Nephron progenitor cell (in vitro differentiated cells): ENCODE measurements around the gene TMEM62.
"Not testable (repeated sequence)": the region's sequence is repeated elsewhere in the genome, so short reads cannot be mapped to it uniquely, and the experiment has no call there.

Source experiments
- DNase-seq: peaks from one replicate; pipeline ENCODE4 v3.0.0; 2021
- H3K27ac Mint-ChIP-seq: 2 replicates; pipeline ENCODE4 v1.8.0; 2021; ENCODE audit warnings: mild to moderate bottlenecking, moderate library complexity, mixed read lengths
- H3K27me3 Mint-ChIP-seq: 2 replicates; pipeline ENCODE4 v1.8.0; 2021; ENCODE audit warnings: mild to moderate bottlenecking, low read depth, mixed read lengths; ENCODE audit not compliant: poor library complexity
- H3K36me3 Mint-ChIP-seq: 2 replicates; pipeline ENCODE4 v1.8.0; 2021; ENCODE audit warnings: low read depth, mixed read lengths
- H3K4me1 Mint-ChIP-seq: 2 replicates; pipeline ENCODE4 v1.8.0; 2021; ENCODE audit warnings: mixed read lengths
- H3K4me3 Mint-ChIP-seq: 2 replicates; pipeline ENCODE4 v1.8.0; 2021; ENCODE audit warnings: mild to moderate bottlenecking, moderate library complexity, mixed read lengths
- H3K9me3 Mint-ChIP-seq: 2 replicates; pipeline ENCODE4 v1.8.0; 2021; ENCODE audit warnings: mild to moderate bottlenecking, moderate library complexity, mixed read lengths
- CTCF ChIP-seq: fragments of 200-600 bp; sonication (generic); IDR thresholded peaks from 2 replicates; pipeline ENCODE4 v1.5.0; 2021; ENCODE audit warnings: antibody characterized with exemption

Gene TMEM62

GRCh38 chr15:43196760-43197548 lies 63.6 kb downstream of the TMEM62 start:
- TF ChIP-seq CTCF, result no peak
- peaks cover 3% of the 10 kb centered on the region for H3K27me3 Mint-ChIP-seq
- H3K4me1 Mint-ChIP-seq, result no peaks in the 10 kb centered on the region
- H3K4me3 Mint-ChIP-seq, result no peak overlapping the region
- H3K36me3 Mint-ChIP-seq, result peaks cover 38% of the 10 kb centered on the region
- H3K27ac Mint-ChIP-seq, result no peak overlapping the region
- no peak for DNase-seq
- H3K9me3 Mint-ChIP-seq, result peaks cover 9% of the 10 kb centered on the region

- H3K27ac Mint-ChIP-seq, H3K27me3 Mint-ChIP-seq, H3K9me3 Mint-ChIP-seq: not testable (repeated sequence)
These were observed 64.4 kb downstream of the TMEM62 start for GRCh38 chr15:43197773-43198172.

GRCh38 chr15:43198556-43198955 lies 65.2 kb downstream of the TMEM62 start:
- H3K4me3 Mint-ChIP-seq, H3K9me3 Mint-ChIP-seq, DNase-seq, H3K4me1 Mint-ChIP-seq, H3K27ac Mint-ChIP-seq: not testable (repeated sequence)
- peaks cover 32% of the 10 kb centered on the region for H3K36me3 Mint-ChIP-seq
- H3K27me3 Mint-ChIP-seq, result peaks cover 15% of the 10 kb centered on the region

More at GRCh38 chr15:43197773-43198172, 64.4 kb downstream of the TMEM62 start:
- H3K4me1 Mint-ChIP-seq, H3K4me3 Mint-ChIP-seq, DNase-seq: not testable (repeated sequence)
- H3K36me3 Mint-ChIP-seq, result peaks cover 34% of the 10 kb centered on the region

- no peak for TF ChIP-seq CTCF
- no peak for DNase-seq
- Mint-ChIP-seq H3K36me3 (peaks cover 32% of the 10 kb centered on the region), H3K9me3 (peaks cover 9% of the 10 kb centered on the region), H3K27me3 (peaks cover 17% of the 10 kb centered on the region), H3K4me1 (peaks cover under 1% of the 10 kb centered on the region), H3K27ac (no peak overlapping the region), H3K4me3 (no peak overlapping the region)
These were observed 65.6 kb downstream of the TMEM62 start for GRCh38 chr15:43198992-43199391.

GRCh38 chr15:43199945-43200488 lies 66.6 kb downstream of the TMEM62 start:
- no peak for DNase-seq
- Mint-ChIP-seq H3K9me3 (peaks cover 9% of the 10 kb centered on the region), H3K27ac (no peak overlapping the region), H3K4me3 (no peak overlapping the region), H3K4me1 (peaks cover 7% of the 10 kb centered on the region), H3K36me3 (peaks cover 23% of the 10 kb centered on the region), H3K27me3 (peaks cover 17% of the 10 kb centered on the region)
- TF ChIP-seq CTCF, result no peak

- H3K4me1 Mint-ChIP-seq, result peaks cover 7% of the 10 kb centered on the region
- no peak overlapping the region for H3K4me3 Mint-ChIP-seq
- H3K27me3 Mint-ChIP-seq, result peaks cover 43% of the 10 kb centered on the region
- DNase-seq, result peak; percentile 45
- no peaks in the 10 kb centered on the region for H3K9me3 Mint-ChIP-seq
- peak overlapping the region; percentile 24 for H3K27ac Mint-ChIP-seq
- TF ChIP-seq CTCF, result peak; percentile 44
- no peaks in the 10 kb centered on the region for H3K36me3 Mint-ChIP-seq
These were observed 70.9 kb downstream of the TMEM62 start for GRCh38 chr15:43204016-43204901.
